GM18909 (cell line): ENCODE results near the gene CNIH4.
"Not testable (repeated sequence)": the region's sequence is repeated elsewhere in the genome, so short reads cannot be mapped to it uniquely, and the experiment has no call there.

Experiments used
- ATAC-seq: cut with Tn5 transposase; IDR thresholded peaks from one replicate; pipeline ENCODE4 v1.9.1; 2021; ENCODE audit warnings: mild to moderate bottlenecking; ENCODE audit not compliant: unreplicated experiment, poor library complexity

Gene CNIH4

GRCh38 chr1:224392411-224393249, 36.0 kb downstream of the CNIH4 start:
- ATAC-seq = no peak

DNA sequence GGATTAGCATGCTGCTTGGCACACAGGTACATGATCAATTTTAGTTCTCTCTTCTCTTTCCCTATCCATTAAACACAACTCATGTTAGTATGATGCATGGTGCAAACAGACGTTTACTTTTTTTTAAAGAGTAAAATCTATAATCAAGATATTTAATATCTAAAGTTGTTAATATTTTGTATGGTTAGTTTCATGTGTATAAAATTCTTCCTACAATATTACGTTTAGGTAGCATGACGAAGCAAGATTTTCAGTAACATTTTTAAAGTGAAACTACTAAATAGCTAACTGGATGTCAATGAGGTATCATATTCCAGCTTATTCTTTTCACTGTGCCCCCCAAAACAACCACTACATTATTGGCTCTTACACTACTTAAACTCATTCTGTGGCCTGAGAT, 36.6 kb downstream of the CNIH4 start:
- ATAC-seq = no peak

DNA sequence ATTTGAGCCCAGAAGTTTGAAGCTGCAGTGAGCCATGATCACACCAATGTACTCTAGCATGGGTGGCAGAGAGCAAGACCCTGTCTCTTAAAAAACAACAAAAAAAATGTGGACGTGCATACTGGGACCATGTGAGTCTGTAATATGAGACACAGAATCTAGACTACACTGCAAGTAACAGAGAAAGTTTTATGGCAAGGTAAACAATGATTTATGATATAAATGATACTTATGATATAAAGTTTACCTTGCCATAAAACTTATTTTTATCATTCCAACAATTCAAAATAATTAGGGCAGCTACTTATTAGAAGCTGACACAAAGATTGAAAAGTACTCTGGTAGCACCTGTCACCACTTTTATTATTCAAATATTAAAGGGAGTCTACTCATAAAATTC, 43.2 kb downstream of the CNIH4 start:
- ATAC-seq = no peak

- ATAC-seq = no peak
These were observed 45.9 kb downstream of the CNIH4 start for GRCh38 chr1:224402472-224403036.

GRCh38 chr1:224404916-224405603, 48.4 kb downstream of the CNIH4 start:
- ATAC-seq = no peak

DNA sequence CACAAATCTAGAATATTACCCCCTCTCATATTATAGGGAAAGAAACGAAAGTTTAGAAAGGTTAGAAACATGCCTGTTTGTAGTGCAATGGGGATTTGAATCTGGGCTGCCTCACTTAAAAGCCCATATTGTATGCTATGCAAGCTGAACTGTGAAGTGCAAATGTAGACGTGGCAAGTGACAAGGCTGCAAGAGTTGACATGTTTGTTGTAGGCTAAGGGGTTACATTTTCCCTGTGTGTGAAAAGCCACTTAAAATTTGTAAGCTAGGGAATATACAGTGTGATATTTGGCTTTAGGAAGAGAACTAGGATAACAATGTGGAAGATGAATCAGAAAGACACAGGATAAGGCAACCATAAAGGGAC, 48.9 kb downstream of the CNIH4 start:
- ATAC-seq = no peak

- no peak for ATAC-seq
These were observed 49.5 kb downstream of the CNIH4 start for GRCh38 chr1:224406216-224406615.

DNA sequence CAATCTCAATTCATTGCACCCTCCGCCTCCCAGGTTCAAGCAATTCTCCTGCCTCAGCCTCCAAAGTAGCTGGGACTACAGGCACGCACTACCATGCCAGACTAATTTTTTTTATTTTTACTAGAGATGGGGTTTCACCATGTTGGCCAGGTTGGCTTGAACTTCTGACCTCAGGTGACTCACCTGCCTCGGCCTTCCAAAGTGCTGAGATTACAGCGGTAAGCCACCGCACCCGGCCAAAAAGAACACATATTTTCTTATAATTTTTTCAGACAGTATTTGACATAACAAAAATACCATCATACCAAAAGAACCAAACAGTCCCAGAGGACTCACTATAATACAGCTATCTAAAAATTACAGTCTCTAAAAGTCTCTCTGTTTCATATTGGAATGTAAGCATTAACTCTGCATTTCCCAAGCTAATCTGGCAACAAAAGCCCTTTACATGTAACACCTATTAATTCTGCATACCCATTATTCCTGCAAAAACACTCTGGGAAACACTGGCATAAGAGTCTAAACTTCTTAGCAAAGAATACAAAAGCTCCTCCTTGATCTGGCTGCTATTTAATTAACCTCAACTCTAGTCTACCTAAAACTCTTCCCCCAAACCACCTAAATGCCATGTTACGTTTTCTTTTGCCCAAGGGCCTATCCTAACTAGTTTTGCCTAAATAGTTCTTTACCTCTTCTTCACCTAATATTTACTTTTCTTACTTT, 51.1 kb downstream of the CNIH4 start:
- ATAC-seq = no peak

GRCh38 chr1:224408294-224408590, 51.6 kb downstream of the CNIH4 start:
- no peak for ATAC-seq

DNA sequence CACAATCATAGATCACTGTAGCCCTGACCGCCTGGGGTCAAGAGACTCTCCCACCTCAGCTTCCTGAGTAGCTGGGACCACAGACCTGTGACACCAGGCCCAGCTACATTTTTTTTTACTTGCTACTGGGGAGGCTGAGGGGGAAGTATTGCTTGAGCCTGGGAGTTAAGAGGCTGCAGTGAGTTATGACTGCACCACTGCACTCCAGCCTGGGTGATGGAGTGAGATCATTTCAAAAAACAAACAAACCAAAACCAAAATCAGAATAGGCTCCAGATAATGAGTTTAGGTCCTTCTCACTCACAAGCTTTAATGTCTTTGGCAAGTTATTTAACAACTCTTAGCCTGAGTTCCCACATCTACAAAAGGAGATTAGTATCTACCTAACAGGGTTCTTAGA, 55.1 kb downstream of the CNIH4 start:
- no peak for ATAC-seq

GRCh38 chr1:224420106-224420505, 63.4 kb downstream of the CNIH4 start:
- no peak for ATAC-seq

DNA sequence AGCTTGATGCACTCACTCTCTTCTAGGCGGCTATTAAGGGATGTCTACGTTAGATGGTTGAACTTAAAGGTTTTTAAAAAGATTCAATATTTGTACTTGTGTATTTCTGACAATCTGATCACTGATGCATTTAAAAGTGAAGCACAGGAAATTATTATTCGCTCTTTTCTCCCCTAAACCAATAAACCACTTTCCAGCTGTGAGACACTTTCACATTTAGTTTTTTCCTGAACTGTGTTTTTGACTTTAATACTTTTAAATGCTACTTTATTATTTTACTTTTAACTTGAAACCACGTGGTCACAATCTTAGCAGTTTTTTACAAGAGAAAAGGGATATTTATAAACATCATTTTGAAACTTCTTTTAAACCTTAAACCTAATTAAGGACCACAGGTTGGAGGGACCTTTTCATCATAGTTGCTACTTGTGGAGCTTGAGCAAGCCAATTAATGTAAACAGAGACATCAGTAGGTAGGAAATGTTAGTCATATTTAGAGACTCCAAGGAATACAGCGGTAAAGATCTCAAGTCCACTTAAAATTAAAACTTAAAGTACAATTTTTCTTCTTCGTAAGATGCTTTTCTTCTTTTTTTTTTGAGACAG, 68.7 kb downstream of the CNIH4 start:
- no peak for ATAC-seq

DNA sequence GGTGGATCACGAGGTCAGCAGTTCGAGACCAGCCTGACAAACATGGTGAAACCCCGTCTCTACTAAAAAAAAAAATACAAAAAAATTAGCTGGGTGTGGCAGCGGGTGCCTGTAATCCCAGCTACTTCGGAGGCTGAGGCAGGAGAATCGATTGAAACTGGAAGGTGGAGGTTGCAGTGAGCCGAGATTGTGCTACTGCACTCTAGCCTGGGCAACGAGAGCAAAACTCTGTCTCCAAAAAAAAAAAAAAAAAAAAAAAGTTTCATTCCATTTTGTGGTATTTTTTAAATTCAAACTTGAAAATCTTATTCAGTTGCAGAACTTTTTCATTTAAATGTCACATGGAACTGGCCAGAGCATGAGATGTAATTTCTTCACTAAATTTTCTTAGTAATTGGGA, 70.2 kb downstream of the CNIH4 start:
- not testable (repeated sequence) for ATAC-seq

- no peak for ATAC-seq
These were observed 70.7 kb downstream of the CNIH4 start for GRCh38 chr1:224427346-224427745.

- ATAC-seq = not testable (repeated sequence)
These were observed 72.0 kb downstream of the CNIH4 start for GRCh38 chr1:224428713-224429112.
